ENCODE results near the gene HMGXB4. TPM values are rescaled to one million over a fixed set of nuclear protein-coding genes. Genes with fewer than 3 reads are reported as not detected.

HMGXB4 gene
- total RNA-seq, 1 donor from 2014 or later = 16.7 TPM

DNA sequence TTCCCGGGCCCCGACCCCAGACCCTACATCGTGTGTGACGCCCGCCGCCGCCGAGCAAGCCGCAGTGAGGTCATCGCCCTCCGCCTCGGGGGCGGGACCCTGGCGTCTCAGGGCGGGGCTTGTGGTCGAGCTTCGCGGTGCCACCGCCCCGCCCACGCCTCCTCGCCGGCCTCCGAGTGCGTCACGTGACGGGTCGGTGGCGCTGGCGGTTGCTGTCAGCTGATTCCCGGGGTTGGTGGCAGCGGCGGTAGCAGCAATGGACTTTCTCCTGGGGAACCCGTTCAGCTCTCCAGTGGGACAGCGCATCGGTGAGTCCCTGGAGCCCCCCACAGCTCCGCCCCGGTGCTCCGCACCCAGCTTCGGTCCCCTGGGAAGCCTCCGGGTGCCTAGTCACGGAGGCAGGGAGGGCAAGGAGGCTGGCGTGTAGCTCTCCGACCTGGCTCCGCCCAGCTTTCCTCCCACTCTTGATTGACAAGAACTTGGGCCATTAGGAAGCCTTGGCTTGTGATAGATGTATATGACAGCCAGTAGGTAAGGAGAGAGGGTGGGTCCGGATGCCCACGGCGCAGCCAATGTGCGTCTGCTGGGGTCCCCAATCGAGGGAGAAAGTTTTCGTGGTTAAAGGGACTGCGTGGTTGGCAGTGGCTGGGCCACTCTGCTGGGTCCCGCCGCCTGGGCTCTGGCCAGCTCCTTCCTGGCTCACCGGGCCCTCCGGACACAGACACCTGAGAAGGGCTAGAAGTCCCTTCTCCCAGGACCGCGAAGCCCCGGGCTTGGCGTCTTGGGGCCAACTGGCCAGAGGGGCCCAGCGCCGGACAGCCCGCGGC, 42.6 kb downstream of the HMGXB4 start, which contains the start of gene TOM1:
TSS of gene TOM1 (plus strand) at position 222 of the 827 bp plus-strand sequence. CDS start at position 257, 35 bp downstream.
- H3K36me3 ChIP-seq (ENCODE audit: insufficient read depth, low read length) = peaks cover 11% of the 10 kb centered on the region
- peak within 1 kb of the TSS; percentile 82 for H3K4me3 ChIP-seq (ENCODE audit: insufficient read depth, low read depth, low read length)
- H3K9me3 ChIP-seq (ENCODE audit: insufficient read depth, low read depth, low read length) = no peaks in the 10 kb centered on the region
- H4K20me1 ChIP-seq (ENCODE audit: insufficient read depth, low read length) = no peaks in the 10 kb centered on the region
- H3K4me1 Mint-ChIP-seq (ENCODE audit: low read depth, unreplicated experiment) = peaks cover 19% of the 10 kb centered on the region
- no peak for TF ChIP-seq CTCF (IDR thresholded peaks at IDR 0.05; ENCODE audit: insufficient read depth, low read depth, low read length)
- no peak for TF ChIP-seq EZH2 (IDR thresholded peaks at IDR 0.05; ENCODE audit: insufficient read depth, low read length)
- H3K27me3 ChIP-seq (ENCODE audit: insufficient read depth, low read length) = no peaks in the 10 kb centered on the region
- H3K36me3 Mint-ChIP-seq (ENCODE audit: low read depth, unreplicated experiment) = peaks cover 5% of the 10 kb centered on the region
- peak within 1 kb of the TSS; percentile 85 for H2AFZ ChIP-seq (ENCODE audit: low read depth, low read length)
- peaks cover 32% of the 10 kb centered on the region for H3K4me1 ChIP-seq (ENCODE audit: insufficient read depth, low read length)
- H3K4me3 Mint-ChIP-seq (ENCODE audit: unreplicated experiment) = peak within 1 kb of the TSS; percentile 87
- FAIRE-seq (peak; percentile 76), DNase-seq (ENCODE audit: low read depth) (peak; percentile 99)
- peaks cover 1% of the 10 kb centered on the region for H3K9me3 Mint-ChIP-seq (ENCODE audit: unreplicated experiment)
- peak within 1 kb of the TSS; percentile 96 for H3K27ac ChIP-seq (ENCODE audit: low read depth, low read length)
- peak within 1 kb of the TSS; percentile 98 for H3K9ac ChIP-seq (ENCODE audit: low read length)
- no peaks in the 10 kb centered on the region for H3K27me3 Mint-ChIP-seq (ENCODE audit: low read depth, unreplicated experiment)
- H3K4me2 ChIP-seq (ENCODE audit: low read length) = peak within 1 kb of the TSS; percentile 97
- peak within 1 kb of the TSS; percentile 87 for H3K27ac Mint-ChIP-seq (ENCODE audit: unreplicated experiment)
- H3K79me2 ChIP-seq (ENCODE audit: insufficient read depth, low read length) = peaks cover 28% of the 10 kb centered on the region

DNA sequence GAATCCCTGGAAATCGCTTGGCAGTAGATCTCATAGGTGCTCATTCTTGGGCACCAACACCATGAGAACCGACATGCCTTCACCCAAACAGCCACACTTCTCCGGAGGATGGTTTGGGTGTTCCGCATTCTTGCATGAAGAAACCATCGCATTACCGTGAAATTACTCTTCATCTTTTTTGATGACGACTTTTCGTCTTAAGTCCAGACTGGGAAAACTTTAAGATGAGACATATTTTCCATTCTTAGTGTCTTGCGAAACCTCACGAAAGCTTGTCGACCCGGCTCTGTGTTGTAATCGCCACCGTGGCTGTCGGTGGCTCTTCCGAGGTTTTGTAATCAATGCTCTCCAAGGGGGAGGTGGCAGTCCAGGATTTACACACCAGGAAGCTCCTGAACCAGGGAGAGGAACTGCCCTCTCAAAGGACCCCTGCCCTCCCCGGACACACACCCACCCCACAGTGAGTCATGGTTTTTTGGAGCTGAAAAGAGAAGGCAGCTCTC, 44.1 kb downstream of the HMGXB4 start:
- H3K4me1 Mint-ChIP-seq (ENCODE audit: low read depth, unreplicated experiment) = peaks cover 24% of the 10 kb centered on the region
- H3K4me3 Mint-ChIP-seq (ENCODE audit: unreplicated experiment) = peak overlapping the region; percentile 87
- H3K4me3 ChIP-seq (ENCODE audit: insufficient read depth, low read depth, low read length) = peak overlapping the region; percentile 35
- DNase-seq (ENCODE audit: low read depth) (peak; percentile 98), FAIRE-seq (no peak)
- H3K27ac Mint-ChIP-seq (ENCODE audit: unreplicated experiment) = peak overlapping the region; percentile 87
- no peak overlapping the region for H2AFZ ChIP-seq (ENCODE audit: low read depth, low read length)
- H3K36me3 Mint-ChIP-seq (ENCODE audit: low read depth, unreplicated experiment) = peaks cover 9% of the 10 kb centered on the region
- peaks cover 1% of the 10 kb centered on the region for H3K9me3 Mint-ChIP-seq (ENCODE audit: unreplicated experiment)
- H3K4me2 ChIP-seq (ENCODE audit: low read length) = peak overlapping the region; percentile 97
- peaks cover 8% of the 10 kb centered on the region for H3K36me3 ChIP-seq (ENCODE audit: insufficient read depth, low read length)
- H3K27me3 Mint-ChIP-seq (ENCODE audit: low read depth, unreplicated experiment) = no peaks in the 10 kb centered on the region
- peak overlapping the region; percentile 98 for H3K9ac ChIP-seq (ENCODE audit: low read length)
- peak overlapping the region; percentile 96 for H3K27ac ChIP-seq (ENCODE audit: low read depth, low read length)
- TF ChIP-seq EZH2 (IDR thresholded peaks at IDR 0.05; ENCODE audit: insufficient read depth, low read length) (no peak), CTCF (IDR thresholded peaks at IDR 0.05; ENCODE audit: insufficient read depth, low read depth, low read length) (no peak)
- H4K20me1 ChIP-seq (ENCODE audit: insufficient read depth, low read length) = no peaks in the 10 kb centered on the region
- H3K79me2 ChIP-seq (ENCODE audit: insufficient read depth, low read length) = peaks cover 37% of the 10 kb centered on the region
- H3K9me3 ChIP-seq (ENCODE audit: insufficient read depth, low read depth, low read length) = no peaks in the 10 kb centered on the region
- peaks cover 36% of the 10 kb centered on the region for H3K4me1 ChIP-seq (ENCODE audit: insufficient read depth, low read length)
- H3K27me3 ChIP-seq (ENCODE audit: insufficient read depth, low read length) = no peaks in the 10 kb centered on the region
